ENCODE results near the gene PCF11.

The PCF11 gene

DNA sequence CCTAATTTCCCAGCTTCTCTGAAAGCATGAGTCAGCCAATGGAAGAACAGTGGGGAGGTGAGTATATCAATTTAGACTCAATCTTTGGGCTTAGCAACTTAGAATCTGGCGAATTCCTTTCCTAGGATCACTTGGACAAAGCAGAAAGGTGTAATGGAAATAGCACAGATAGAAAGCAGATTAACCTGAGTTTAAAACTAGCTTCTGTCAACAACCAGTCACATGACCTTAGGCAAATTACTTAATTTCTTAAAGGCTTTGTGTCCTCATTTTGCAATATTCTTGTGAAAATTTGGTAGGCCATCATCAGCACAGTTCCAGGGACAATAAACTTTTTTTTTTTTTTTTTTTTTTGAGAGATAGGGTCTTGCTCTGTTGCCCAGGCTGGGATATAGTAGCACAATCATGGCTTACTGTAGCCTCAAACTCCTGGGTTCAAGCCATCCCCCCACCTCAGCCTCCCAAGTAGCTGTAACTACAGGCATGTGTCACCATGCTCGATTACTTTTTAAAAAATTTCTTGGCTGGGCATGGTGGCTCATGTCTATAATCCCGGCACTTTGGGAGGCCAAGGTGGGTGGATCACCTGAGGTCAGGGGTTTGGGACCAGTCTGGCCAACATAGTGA, 40.8 kb upstream of the PCF11 start:
- Histone ChIP-seq H3K27ac (no peak overlapping the region), H3K4me1 (peaks cover 0 to 8% (median 3%) of the 10 kb centered on the region in 4 donors), H3K4me3 (no peak overlapping the region), H3K36me3 (no peaks in the 10 kb centered on the region), H3K27me3 (no peaks in the 10 kb centered on the region), H3K9me3 (no peaks in the 10 kb centered on the region)
- no peak for DNase-seq
- TF ChIP-seq, protein P1, sequence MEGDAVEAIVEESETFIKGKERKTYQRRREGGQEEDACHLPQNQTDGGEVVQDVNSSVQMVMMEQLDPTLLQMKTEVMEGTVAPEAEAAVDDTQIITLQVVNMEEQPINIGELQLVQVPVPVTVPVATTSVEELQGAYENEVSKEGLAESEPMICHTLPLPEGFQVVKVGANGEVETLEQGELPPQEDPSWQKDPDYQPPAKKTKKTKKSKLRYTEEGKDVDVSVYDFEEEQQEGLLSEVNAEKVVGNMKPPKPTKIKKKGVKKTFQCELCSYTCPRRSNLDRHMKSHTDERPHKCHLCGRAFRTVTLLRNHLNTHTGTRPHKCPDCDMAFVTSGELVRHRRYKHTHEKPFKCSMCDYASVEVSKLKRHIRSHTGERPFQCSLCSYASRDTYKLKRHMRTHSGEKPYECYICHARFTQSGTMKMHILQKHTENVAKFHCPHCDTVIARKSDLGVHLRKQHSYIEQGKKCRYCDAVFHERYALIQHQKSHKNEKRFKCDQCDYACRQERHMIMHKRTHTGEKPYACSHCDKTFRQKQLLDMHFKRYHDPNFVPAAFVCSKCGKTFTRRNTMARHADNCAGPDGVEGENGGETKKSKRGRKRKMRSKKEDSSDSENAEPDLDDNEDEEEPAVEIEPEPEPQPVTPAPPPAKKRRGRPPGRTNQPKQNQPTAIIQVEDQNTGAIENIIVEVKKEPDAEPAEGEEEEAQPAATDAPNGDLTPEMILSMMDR (IDR thresholded peaks at IDR 0.05), result no peak
- intact Hi-C loops (cut with DNase I; ENCODE audit: low total_unique reads), result no loop called here

DNA sequence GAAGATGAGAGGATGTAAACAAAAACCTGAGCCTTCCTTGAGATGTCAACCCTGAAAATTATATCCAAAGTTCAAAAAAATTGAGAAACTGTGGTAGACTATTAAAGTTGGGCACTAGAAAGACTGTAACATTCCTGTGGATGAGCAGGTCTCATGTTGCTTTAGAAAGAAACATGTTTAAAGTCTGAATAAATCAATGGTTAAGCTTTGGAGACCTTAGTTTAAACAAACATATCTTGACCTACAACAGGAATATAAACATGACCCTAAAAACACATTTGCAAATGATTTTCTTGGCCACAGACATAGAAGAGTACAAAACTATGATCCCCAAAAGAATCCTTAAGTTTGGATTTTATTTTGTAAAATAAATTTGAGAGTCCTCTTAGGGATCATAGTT, 38.1 kb upstream of the PCF11 start:
- TF ChIP-seq, protein P1 (IDR thresholded peaks at IDR 0.05), result no peak
- Histone ChIP-seq H3K4me3 (no peak overlapping the region), H3K9me3 (no peaks in the 10 kb centered on the region), H3K27ac (peak overlapping the region in 1 of 2 donors; percentile 24), H3K4me1 (peaks cover 0 to 8% (median 3%) of the 10 kb centered on the region in 4 donors), H3K36me3 (no peaks in the 10 kb centered on the region), H3K27me3 (no peaks in the 10 kb centered on the region)
- DNase-seq, result no peak
- intact Hi-C loops (cut with DNase I; ENCODE audit: low total_unique reads), result no loop called here

DNA sequence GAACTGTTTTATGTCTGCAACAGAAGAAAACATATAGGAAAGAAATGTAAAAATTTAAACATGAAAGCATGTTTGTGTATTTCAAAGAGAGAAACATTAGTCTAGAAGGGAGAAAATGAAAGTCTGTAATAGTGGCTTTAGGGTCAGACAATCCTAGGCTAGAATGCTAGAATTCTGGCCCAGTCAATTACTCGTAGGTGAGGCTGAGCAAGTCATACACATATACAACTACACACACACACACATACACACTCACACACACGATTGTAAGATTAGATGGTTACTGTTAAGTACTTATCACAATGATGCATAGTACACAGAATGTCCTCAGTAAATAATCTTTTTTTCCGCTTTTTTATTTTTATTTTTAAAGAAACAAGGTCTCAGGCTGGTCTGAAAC, 37.7 kb upstream of the PCF11 start:
- TF ChIP-seq, protein P1 (IDR thresholded peaks at IDR 0.05), result no peak
- H3K36me3 ChIP-seq, result no peaks in the 10 kb centered on the region
- intact Hi-C loops (cut with DNase I; ENCODE audit: low total_unique reads), result no loop called here
- H3K27me3 ChIP-seq, result no peaks in the 10 kb centered on the region
- no peak for DNase-seq
- H3K9me3 ChIP-seq, result no peaks in the 10 kb centered on the region
- no peak overlapping the region for H3K4me3 ChIP-seq
- H3K27ac ChIP-seq, result peak overlapping the region in 1 of 2 donors; percentile 24
- peaks cover 0 to 8% (median 3%) of the 10 kb centered on the region in 4 donors for H3K4me1 ChIP-seq

DNA sequence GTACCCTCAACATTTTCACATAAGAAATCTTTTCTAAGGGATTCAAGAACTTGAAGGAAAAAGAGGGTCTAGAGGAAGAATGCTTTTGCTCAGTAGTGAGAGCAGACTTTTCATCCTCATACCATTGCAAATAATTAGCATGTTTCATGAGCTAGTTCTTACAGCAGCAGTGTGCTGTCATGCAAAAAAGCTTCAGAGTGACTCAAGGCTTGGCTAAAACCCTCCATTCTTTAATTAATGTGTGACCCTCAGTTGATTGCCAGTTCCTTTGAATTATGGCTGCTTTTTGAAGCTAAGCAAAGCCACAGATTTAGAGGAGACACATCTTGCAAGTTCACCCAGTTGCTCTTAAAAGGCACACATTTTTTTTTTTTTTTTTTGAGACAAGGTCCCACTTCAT, 36.6 kb upstream of the PCF11 start:
- Histone ChIP-seq H3K4me3 (no peak overlapping the region), H3K27ac (no peak overlapping the region), H3K4me1 (peaks cover 0 to 8% (median 3%) of the 10 kb centered on the region in 4 donors), H3K36me3 (no peaks in the 10 kb centered on the region), H3K27me3 (no peaks in the 10 kb centered on the region), H3K9me3 (no peaks in the 10 kb centered on the region)
- no peak for DNase-seq
- intact Hi-C loops (cut with DNase I; ENCODE audit: low total_unique reads), result no loop called here
- TF ChIP-seq, protein P1 (IDR thresholded peaks at IDR 0.05), result no peak

DNA sequence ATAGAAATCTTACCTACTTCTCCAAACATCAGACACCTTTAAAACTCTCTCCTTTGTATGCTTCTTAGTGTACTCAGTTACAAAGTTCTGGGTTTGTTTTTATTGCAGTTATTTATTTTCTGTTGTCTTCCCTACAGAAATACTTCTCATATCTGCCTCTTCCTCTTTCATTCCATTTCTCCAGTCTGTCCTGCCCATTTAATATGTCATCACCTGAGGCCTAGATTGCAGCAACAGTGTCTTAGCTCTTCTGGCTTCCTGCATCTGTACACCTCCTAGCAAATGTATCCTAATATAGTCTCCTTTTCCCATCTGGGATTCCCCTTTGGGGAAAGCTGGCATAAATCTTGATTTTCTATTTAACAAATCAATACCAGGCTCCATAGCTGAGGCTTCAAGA, 34.9 kb upstream of the PCF11 start:
- H3K36me3 ChIP-seq, result no peaks in the 10 kb centered on the region
- H3K4me1 ChIP-seq, result peaks cover 0 to 2% (median under 1%) of the 10 kb centered on the region in 4 donors
- H3K4me3 ChIP-seq, result no peak overlapping the region
- H3K9me3 ChIP-seq, result no peaks in the 10 kb centered on the region
- H3K27me3 ChIP-seq, result no peaks in the 10 kb centered on the region
- no peak overlapping the region for H3K27ac ChIP-seq
- TF ChIP-seq, protein P1 (IDR thresholded peaks at IDR 0.05), result no peak
- DNase-seq, result no peak
- intact Hi-C loops (cut with DNase I; ENCODE audit: low total_unique reads), result no loop called here

DNA sequence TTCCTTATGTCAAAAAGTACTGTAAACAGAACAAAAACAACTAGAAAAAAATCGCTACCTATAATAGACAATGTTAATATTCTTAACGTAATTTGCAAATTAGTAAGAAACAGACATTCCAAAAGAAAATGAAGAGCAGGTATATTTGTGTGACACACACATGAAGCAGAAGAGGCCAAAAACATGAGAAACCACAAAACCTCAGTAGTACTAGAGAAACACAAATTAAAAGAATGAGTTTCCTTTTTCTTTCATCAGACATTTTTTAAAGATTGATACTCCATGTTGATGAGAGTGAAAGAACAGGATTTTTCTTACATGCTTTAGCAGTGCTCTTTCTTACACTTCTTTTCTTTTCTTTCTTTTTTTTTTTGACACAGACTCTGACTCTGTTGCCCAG, 34.2 kb upstream of the PCF11 start:
- Histone ChIP-seq H3K27me3 (no peaks in the 10 kb centered on the region), H3K4me1 (no peaks in the 10 kb centered on the region), H3K36me3 (no peaks in the 10 kb centered on the region), H3K4me3 (no peak overlapping the region), H3K27ac (no peak overlapping the region), H3K9me3 (no peaks in the 10 kb centered on the region)
- TF ChIP-seq, protein P1 (IDR thresholded peaks at IDR 0.05), result no peak
- DNase-seq, result no peak
- intact Hi-C loops (cut with DNase I; ENCODE audit: low total_unique reads), result no loop called here
